Neural crest cell (in vitro differentiated cells): ENCODE measurements around the gene DCUN1D2. TPM values are rescaled to one million over a fixed set of nuclear protein-coding genes. Genes with fewer than 3 reads are reported as not detected.

Experiments
- DNase-seq: peaks from one replicate; pipeline ENCODE4 v3.0.0; 2021; ENCODE audit warnings: low read depth, mixed read lengths, low spot score
- H3K27ac Mint-ChIP-seq: one replicate; pipeline ENCODE4 v1.8.0; 2021; ENCODE audit warnings: mild to moderate bottlenecking, mixed read lengths; ENCODE audit not compliant: unreplicated experiment
- H3K27me3 Mint-ChIP-seq: 2 replicates; pipeline ENCODE4 v1.8.0; 2021; ENCODE audit warnings: low read depth, mild to moderate bottlenecking, mixed read lengths
- H3K36me3 Mint-ChIP-seq: 2 replicates; pipeline ENCODE4 v1.8.0; 2021; ENCODE audit warnings: low read depth, mild to moderate bottlenecking, mixed read lengths
- H3K4me1 Mint-ChIP-seq: 2 replicates; pipeline ENCODE4 v1.8.0; 2021; ENCODE audit warnings: mixed read lengths
- H3K4me3 Mint-ChIP-seq: one replicate; pipeline ENCODE4 v1.8.0; 2021; ENCODE audit warnings: mild to moderate bottlenecking, mixed read lengths
- H3K9me3 Mint-ChIP-seq: 2 replicates; pipeline ENCODE4 v1.8.0; 2021; ENCODE audit warnings: mixed read lengths
- total RNA-seq: library from RNA; stranded (reverse); gene quantifications from 2 replicates; pipeline ENCODE4 v1.2.1, GENCODE V29; 2021
- TF ChIP-seq, protein P1 (sequence below): fragments of 200-600 bp; sonication (generic); conservative IDR thresholded peaks from 2 replicates; pipeline ENCODE4 v1.5.0; 2021; ENCODE audit warnings: antibody characterized with exemption, mild to moderate bottlenecking

DCUN1D2 gene
- total RNA-seq, 1 donor from 2014 or later, result 32.1 TPM

DNA sequence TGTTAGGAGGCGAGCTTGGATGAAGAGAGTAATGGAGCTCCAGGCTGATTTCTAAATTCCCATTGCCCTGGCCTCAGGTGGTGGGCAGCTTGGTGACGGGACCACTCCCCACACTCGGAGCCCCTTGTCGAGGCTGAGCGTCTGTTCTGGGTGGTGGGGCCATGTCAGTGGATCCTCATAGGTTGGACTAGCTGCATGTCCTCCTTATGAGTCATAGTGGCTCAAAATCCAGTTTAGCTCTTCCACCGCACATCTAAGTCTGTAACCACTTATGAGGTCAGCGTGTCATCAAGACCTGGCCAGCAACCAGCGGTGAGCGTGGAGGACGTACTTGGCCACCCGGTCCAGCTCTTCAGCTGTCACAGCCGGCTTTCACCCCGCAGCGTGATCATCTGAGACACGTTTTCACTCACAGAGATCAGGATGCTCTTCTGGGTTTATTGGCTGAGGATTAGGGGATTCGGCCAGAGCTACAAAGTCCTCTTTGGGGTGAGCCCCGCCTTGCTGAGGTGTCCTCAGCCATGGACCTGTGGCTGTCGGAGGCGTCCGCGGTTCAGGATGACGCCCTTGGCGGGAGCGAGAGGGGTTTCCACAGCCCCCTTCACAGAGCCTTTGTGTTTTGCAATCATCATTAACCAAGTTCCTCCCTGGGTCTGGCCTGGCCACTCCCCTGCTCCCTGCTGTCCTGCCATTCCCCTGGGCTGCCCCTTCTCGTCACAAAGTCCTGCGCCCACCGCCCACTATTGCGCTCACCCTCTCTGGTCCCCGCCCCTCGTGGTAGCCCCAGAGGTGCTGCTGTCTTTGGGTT lies 79.1 kb downstream of the DCUN1D2 start:
- Mint-ChIP-seq H3K27ac (no peak overlapping the region), H3K9me3 (no peaks in the 10 kb centered on the region), H3K4me1 (peaks cover 4% of the 10 kb centered on the region), H3K4me3 (no peak overlapping the region), H3K27me3 (no peaks in the 10 kb centered on the region), H3K36me3 (peaks cover 2% of the 10 kb centered on the region)
- TF ChIP-seq, protein P1, sequence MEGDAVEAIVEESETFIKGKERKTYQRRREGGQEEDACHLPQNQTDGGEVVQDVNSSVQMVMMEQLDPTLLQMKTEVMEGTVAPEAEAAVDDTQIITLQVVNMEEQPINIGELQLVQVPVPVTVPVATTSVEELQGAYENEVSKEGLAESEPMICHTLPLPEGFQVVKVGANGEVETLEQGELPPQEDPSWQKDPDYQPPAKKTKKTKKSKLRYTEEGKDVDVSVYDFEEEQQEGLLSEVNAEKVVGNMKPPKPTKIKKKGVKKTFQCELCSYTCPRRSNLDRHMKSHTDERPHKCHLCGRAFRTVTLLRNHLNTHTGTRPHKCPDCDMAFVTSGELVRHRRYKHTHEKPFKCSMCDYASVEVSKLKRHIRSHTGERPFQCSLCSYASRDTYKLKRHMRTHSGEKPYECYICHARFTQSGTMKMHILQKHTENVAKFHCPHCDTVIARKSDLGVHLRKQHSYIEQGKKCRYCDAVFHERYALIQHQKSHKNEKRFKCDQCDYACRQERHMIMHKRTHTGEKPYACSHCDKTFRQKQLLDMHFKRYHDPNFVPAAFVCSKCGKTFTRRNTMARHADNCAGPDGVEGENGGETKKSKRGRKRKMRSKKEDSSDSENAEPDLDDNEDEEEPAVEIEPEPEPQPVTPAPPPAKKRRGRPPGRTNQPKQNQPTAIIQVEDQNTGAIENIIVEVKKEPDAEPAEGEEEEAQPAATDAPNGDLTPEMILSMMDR, result no peak
- DNase-seq, result no peak

DNA sequence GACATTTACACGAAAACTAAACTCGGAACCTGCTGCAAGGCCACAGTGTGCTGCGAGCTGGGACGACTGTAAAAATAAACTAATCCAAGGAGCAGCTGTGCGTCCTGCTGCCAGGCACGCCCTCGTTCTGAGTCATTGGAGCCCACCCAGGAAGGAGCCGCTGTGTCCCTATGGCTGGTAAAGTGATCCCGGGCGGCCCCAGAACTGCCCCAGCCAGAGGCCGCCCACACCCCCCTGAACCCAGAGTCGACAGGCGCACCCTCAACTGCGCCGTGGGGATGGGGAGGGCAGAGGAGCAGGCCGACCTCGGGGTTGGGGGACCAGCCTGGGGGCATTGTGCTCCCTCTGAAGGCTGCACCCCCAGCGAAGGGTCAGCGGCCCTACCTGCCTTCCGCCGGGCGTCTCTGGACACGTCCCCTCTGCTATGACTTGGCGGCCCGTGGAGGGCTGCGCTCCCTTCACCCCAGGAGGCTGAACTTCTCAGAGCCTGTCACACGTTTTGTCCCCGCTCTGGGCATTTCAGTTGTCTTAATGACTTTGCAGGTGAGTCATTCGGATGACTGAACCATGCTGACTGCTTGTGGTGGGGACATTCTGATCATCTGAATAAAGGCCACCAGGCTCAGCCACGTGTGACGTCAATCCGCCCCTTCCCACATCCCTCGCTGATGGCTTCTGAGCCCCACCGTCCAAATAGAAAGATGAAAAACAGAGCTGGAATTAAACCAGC lies 79.9 kb downstream of the DCUN1D2 start:
- Mint-ChIP-seq H3K9me3 (no peaks in the 10 kb centered on the region), H3K4me3 (no peak overlapping the region), H3K4me1 (peaks cover 8% of the 10 kb centered on the region), H3K36me3 (peaks cover 2% of the 10 kb centered on the region), H3K27me3 (no peaks in the 10 kb centered on the region), H3K27ac (no peak overlapping the region)
- DNase-seq, result no peak
- TF ChIP-seq, protein P1, result no peak

DNA sequence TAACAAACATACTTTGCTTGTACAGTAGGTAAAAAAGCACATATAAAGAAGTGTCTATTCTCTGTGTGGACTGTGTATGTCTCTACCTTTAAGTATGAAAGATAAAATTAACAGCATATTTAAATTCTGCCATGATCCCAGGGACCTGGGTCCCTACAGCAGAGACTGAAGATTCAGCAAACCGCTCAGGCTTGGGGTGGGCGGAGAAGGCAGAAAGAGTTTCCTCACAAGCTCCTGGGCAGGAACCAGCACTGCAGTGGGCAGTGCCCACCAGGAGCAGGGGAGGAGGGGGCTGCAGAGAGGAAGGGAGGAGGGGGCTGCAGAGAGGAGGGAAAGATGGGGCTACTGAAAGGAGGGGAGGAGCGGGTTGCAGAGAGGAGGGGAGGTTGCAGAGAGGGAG lies 81.9 kb downstream of the DCUN1D2 start:
- DNase-seq, result no peak
- Mint-ChIP-seq H3K9me3 (no peaks in the 10 kb centered on the region), H3K36me3 (peaks cover 2% of the 10 kb centered on the region), H3K27me3 (no peaks in the 10 kb centered on the region), H3K4me3 (no peak overlapping the region), H3K27ac (no peak overlapping the region), H3K4me1 (peaks cover 8% of the 10 kb centered on the region)
- TF ChIP-seq, protein P1, result no peak

DNA sequence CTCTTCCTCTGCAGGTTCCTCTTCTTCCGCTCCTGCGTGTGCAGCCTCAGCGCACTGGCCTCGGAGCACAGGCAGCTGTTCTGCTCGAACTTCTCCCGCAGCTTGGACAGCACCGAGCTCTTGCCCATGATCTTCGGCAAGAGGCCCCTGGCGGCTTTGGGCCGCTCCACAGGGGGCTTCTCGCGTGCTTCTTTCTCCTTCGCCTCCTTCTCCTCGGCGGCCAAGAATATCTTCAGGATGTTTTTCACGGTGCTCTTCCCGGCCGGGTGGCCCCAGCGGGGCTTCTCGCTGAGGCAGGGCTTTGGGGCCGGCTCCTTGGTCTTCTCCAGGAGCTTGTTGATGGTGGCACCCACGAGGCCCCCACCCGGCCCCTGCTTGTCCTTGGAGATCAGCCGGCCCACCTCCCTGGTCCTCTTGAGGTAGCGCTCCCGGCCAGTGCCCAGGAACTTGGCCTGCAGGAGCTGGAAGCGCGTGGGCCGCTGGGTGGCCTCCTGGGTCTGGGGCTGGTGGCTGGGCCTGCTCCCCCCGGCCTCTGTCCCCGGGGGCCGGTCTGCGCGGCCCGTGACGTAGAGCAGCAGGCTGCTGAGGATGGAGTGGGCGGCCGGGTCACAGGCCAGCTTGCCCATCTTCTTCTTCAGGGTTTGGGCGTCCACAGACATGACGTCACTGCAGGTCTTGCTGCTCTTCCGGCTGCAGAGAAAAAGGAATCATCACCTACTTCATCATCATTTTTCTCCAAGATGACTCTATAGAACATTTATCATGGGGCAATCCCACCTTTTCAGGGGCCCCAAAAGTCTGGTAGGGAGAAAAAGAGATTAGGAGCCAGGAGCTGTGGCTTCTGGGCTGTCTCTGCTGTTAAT lies 82.7 kb downstream of the DCUN1D2 start:
- Mint-ChIP-seq H3K9me3 (no peaks in the 10 kb centered on the region), H3K36me3 (no peaks in the 10 kb centered on the region), H3K4me1 (peaks cover 8% of the 10 kb centered on the region), H3K4me3 (no peak overlapping the region), H3K27me3 (no peaks in the 10 kb centered on the region), H3K27ac (no peak overlapping the region)
- TF ChIP-seq, protein P1, result no peak
- DNase-seq, result no peak

DNA sequence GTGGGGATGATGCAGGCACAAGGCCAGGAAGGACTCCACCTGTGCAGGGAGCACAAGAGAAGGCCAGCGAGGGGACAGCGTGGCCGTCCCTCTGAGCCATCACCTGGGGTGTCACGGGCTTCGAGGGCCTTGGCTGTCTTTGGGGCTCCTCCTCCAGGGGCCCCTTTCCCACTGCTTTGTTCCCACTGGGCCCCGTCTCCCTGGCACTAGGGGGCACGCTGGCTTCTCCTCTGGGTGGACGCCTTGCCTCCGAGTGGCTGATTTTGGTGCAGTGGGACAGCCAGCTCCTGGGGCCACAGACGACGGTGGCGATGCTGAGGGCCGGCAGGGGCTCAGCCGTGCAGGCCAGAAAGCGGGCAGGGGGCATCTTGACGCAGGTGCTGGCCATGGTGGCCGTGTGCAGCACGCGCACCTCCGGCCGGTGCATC lies 83.4 kb downstream of the DCUN1D2 start:
- H3K27ac Mint-ChIP-seq, result no peak overlapping the region
- TF ChIP-seq, protein P1, result no peak
- DNase-seq, result no peak
- no peaks in the 10 kb centered on the region for H3K36me3 Mint-ChIP-seq
- no peaks in the 10 kb centered on the region for H3K9me3 Mint-ChIP-seq
- peaks cover 8% of the 10 kb centered on the region for H3K4me1 Mint-ChIP-seq
- no peaks in the 10 kb centered on the region for H3K27me3 Mint-ChIP-seq
- H3K4me3 Mint-ChIP-seq, result no peak overlapping the region
